H1 (cell line): ENCODE measurements around the gene GAR1. TPM values are rescaled to one million over a fixed set of nuclear protein-coding genes. Genes with fewer than 3 reads are reported as not detected.

Experiments used
- CTCF ChIA-PET: fragments of 300-600 bp; sonication (Branson Sonifier 250); formaldehyde crosslinking; loops from one replicate; lab custom pipeline; 2021; ENCODE audit not compliant: partially characterized antibody; lab: Charles Lee
- POLR2A ChIA-PET: fragments of 300-600 bp; sonication (Branson Sonifier 250); formaldehyde crosslinking; loops from one replicate; lab custom pipeline; 2021; ENCODE audit warnings: inconsistent platforms; ENCODE audit not compliant: partially characterized antibody; lab: Charles Lee
- DNase-seq, 2 experiments: peaks; one replicate each; pipeline versions ENCODE4 v3.0.0 to v3.0.0-alpha.2; 2010 to 2022; ENCODE audit warnings: low spot score in 2 of 2, low read depth in 1 of 2, mixed read lengths in 1 of 2
- FAIRE-seq: peaks from 2 replicates; lab custom pipeline; 2011; peaks lifted over from hg19 to GRCh38; lab: Jason Lieb, UNC
- H2AFZ ChIP-seq: 2 replicates; pipeline ENCODE4 v1.8.1; 2012; ENCODE audit warnings: low read length, inconsistent platforms
- H2AK5ac ChIP-seq: 2 replicates; pipeline ENCODE4 v1.6.1; 2013; ENCODE audit warnings: low read depth, low read length
- H2BK120ac ChIP-seq: replicated peaks from 2 replicates; pipeline ENCODE3; 2013; ENCODE audit warnings: low read depth, low read length, inconsistent platforms
- H2BK12ac ChIP-seq: 2 replicates; pipeline ENCODE4 v1.6.1; 2013; ENCODE audit warnings: low read depth, low read length
- H2BK15ac ChIP-seq: 2 replicates; pipeline ENCODE4 v1.6.1; 2013; ENCODE audit warnings: low read length
- H2BK20ac ChIP-seq: 2 replicates; pipeline ENCODE4 v1.6.1; 2013; ENCODE audit warnings: low read length
- H2BK5ac ChIP-seq: 2 replicates; pipeline ENCODE4 v1.6.1; 2013; ENCODE audit warnings: low read depth, low read length
- H3K14ac ChIP-seq: 2 replicates; pipeline ENCODE4 v1.6.1; 2013; ENCODE audit warnings: inconsistent platforms; ENCODE audit not compliant: insufficient read length
- H3K18ac ChIP-seq: 2 replicates; pipeline ENCODE4 v1.6.1; 2013; ENCODE audit warnings: low read length; ENCODE audit errors: extremely low read depth
- H3K23ac ChIP-seq: 2 replicates; pipeline ENCODE4 v1.6.1; 2013; ENCODE audit warnings: inconsistent platforms; ENCODE audit not compliant: insufficient read length
- H3K23me2 ChIP-seq: 2 replicates; pipeline ENCODE4 v1.6.1; 2013; ENCODE audit warnings: low read depth, low read length
- H3K27ac ChIP-seq: 2 replicates; pipeline ENCODE4 v1.6.1; 2011; ENCODE audit warnings: low read depth, low read length, inconsistent platforms
- H3K27me3 ChIP-seq, 4 experiments: replicated peaks in 1 of 4; 1 replicate in 1 of 4; 2 replicates in 3 of 4; pipeline versions ENCODE4 v1.6.1 to v1.8.1; 2011 to 2013; ENCODE audit warnings: low read length in 3 of 4, mild to moderate bottlenecking in 3 of 4, inconsistent platforms in 2 of 4, mixed read lengths in 2 of 4, moderate library complexity in 1 of 4; ENCODE audit not compliant: control insufficient read depth in 3 of 4, insufficient read depth in 3 of 4; ENCODE audit errors: extremely low read depth in 1 of 4
- H3K36me3 ChIP-seq, 4 experiments: 2 replicates each; pipeline versions ENCODE4 v1.6.1 to v1.8.1; 2011 to 2013; ENCODE audit warnings: mild to moderate bottlenecking in 4 of 4, low read length in 3 of 4, moderate library complexity in 2 of 4, control low read depth in 1 of 4, inconsistent platforms in 1 of 4; ENCODE audit not compliant: insufficient read depth in 4 of 4, control insufficient read depth in 2 of 4
- H3K4ac ChIP-seq: replicated peaks from 2 replicates; pipeline ENCODE3; 2013; ENCODE audit warnings: low read length, low read depth, mixed read lengths, inconsistent platforms; ENCODE audit not compliant: insufficient read length
- H3K4me1 ChIP-seq, 4 experiments: replicated peaks in 1 of 4; 1 replicate in 1 of 4; 2 replicates in 3 of 4; pipeline versions ENCODE4 v1.6.1 to v1.8.1; 2011 to 2013; ENCODE audit warnings: low read length in 3 of 4, inconsistent platforms in 2 of 4, mixed read lengths in 1 of 4; ENCODE audit not compliant: insufficient read depth in 4 of 4, control insufficient read depth in 3 of 4
- H3K4me2 ChIP-seq, 2 experiments: 2 replicates each; pipeline versions ENCODE4 v1.6.1 to v1.8.1; 2011 to 2013; ENCODE audit warnings: low read depth in 2 of 2, low read length in 2 of 2, control low read depth in 1 of 2, inconsistent platforms in 1 of 2, mild to moderate bottlenecking in 1 of 2; ENCODE audit not compliant: insufficient read depth in 1 of 2
- H3K4me3 ChIP-seq, 4 experiments: fragments of 200-600, 300-600 bp in 1 of 4; sonication (generic), shearing (Covaris generic), sonication (Bioruptor Twin) in 1 of 4; 2 replicates each; pipeline versions ENCODE4 v1.5.1 to v1.8.1; 2011 to 2016; ENCODE audit warnings: low read length in 4 of 4, low read depth in 3 of 4, control low read depth in 2 of 4, inconsistent platforms in 2 of 4, mild to moderate bottlenecking in 2 of 4, mixed read lengths in 1 of 4, moderate library complexity in 1 of 4; ENCODE audit not compliant: insufficient read depth in 2 of 4; ENCODE audit errors: extremely low read depth in 1 of 4
- H3K56ac ChIP-seq: replicated peaks from 2 replicates; pipeline ENCODE3; 2013; ENCODE audit warnings: low read depth, mild to moderate bottlenecking, mixed read lengths, low read length, inconsistent platforms; ENCODE audit not compliant: insufficient read length
- H3K79me1 ChIP-seq: 2 replicates; pipeline ENCODE4 v1.6.1; 2013; ENCODE audit warnings: low read depth, low read length, control low read depth
- H3K79me2 ChIP-seq, 2 experiments: 2 replicates each; pipeline versions ENCODE4 v1.6.1 to v1.8.1; 2012 to 2013; ENCODE audit warnings: low read length in 2 of 2, mild to moderate bottlenecking in 2 of 2, inconsistent platforms in 1 of 2; ENCODE audit not compliant: insufficient read depth in 2 of 2, control insufficient read depth in 1 of 2
- H3K9ac ChIP-seq, 4 experiments: replicated peaks in 1 of 4; 1 replicate in 1 of 4; 2 replicates in 3 of 4; pipeline versions ENCODE4 v1.6.1 to v1.8.1; 2011 to 2013; ENCODE audit warnings: low read depth in 3 of 4, low read length in 3 of 4, control low read depth in 2 of 4, mild to moderate bottlenecking in 2 of 4, moderate library complexity in 2 of 4, inconsistent platforms in 1 of 4; ENCODE audit errors: extremely low read depth in 1 of 4
- H3K9me3 ChIP-seq, 2 experiments: 2 replicates each; pipeline versions ENCODE4 v1.6.1 to v1.8.1; 2012 to 2013; ENCODE audit warnings: mild to moderate bottlenecking in 2 of 2, moderate library complexity in 2 of 2, control low read depth in 1 of 2, inconsistent platforms in 1 of 2, low read depth in 1 of 2, low read length in 1 of 2, mixed read lengths in 1 of 2; ENCODE audit not compliant: insufficient read depth in 2 of 2
- H4K20me1 ChIP-seq, 2 experiments: replicated peaks in 1 of 2; 2 replicates each; pipeline versions ENCODE3 to v1.8.1; 2011 to 2013; ENCODE audit warnings: inconsistent platforms in 2 of 2, low read length in 2 of 2, mild to moderate bottlenecking in 1 of 2; ENCODE audit not compliant: insufficient read depth in 2 of 2, control insufficient read depth in 1 of 2
- H4K5ac ChIP-seq: 2 replicates; pipeline ENCODE4 v1.6.1; 2013; ENCODE audit warnings: low read length, low read depth, mixed read lengths, inconsistent platforms; ENCODE audit not compliant: insufficient read length
- H4K8ac ChIP-seq: 2 replicates; pipeline ENCODE4 v1.8.0; 2013; ENCODE audit warnings: mild to moderate bottlenecking, moderate library complexity, low read length, inconsistent platforms; ENCODE audit not compliant: insufficient read depth; ENCODE audit errors: extremely low read depth
- H4K91ac ChIP-seq: replicated peaks from 2 replicates; pipeline ENCODE3; 2013; ENCODE audit warnings: low read length, mixed read lengths, inconsistent platforms; ENCODE audit not compliant: insufficient read length
- POLR2A ChIP-seq, 2 experiments: IDR thresholded peaks; 1 replicate in 1 of 2; 2 replicates in 1 of 2; pipeline ENCODE4 v1.6.1; 2011; ENCODE audit warnings: low read depth in 2 of 2, low read length in 2 of 2, mild to moderate bottlenecking in 2 of 2; ENCODE audit errors: control extremely low read depth in 1 of 2
- SIX5 ChIP-seq: IDR thresholded peaks from 2 replicates; pipeline ENCODE4 v1.6.1; 2011; ENCODE audit warnings: mild to moderate bottlenecking, low read depth, low read length
- SP1 ChIP-seq: IDR thresholded peaks from 2 replicates; pipeline ENCODE4 v1.6.1; 2011; ENCODE audit warnings: low read depth, low read length
- SP4 ChIP-seq: IDR thresholded peaks from 2 replicates; pipeline ENCODE4 v1.6.1; 2012; ENCODE audit warnings: low read length, inconsistent platforms
- SUZ12 ChIP-seq: fragments of 200-600 bp; sonication (generic); IDR thresholded peaks from 2 replicates; pipeline ENCODE4 v1.6.1; 2012; ENCODE audit warnings: mild to moderate bottlenecking, inconsistent platforms, low read length, moderate library complexity, mixed read lengths
- TAF7 ChIP-seq: optimal IDR thresholded peaks from 2 replicates; pipeline ENCODE3; 2011; ENCODE audit warnings: low read depth, mild to moderate bottlenecking, inconsistent platforms, low read length, moderate library complexity, borderline replicate concordance
- TEAD4 ChIP-seq: IDR thresholded peaks from 2 replicates; pipeline ENCODE4 v1.6.1; 2012; ENCODE audit warnings: low read depth, low read length, inconsistent platforms, mixed read lengths
- YY1 ChIP-seq: IDR thresholded peaks from 2 replicates; pipeline ENCODE4 v1.6.1; 2011; ENCODE audit warnings: low read depth, mild to moderate bottlenecking, low read length
- ZNF274 ChIP-seq: IDR thresholded peaks from 2 replicates; pipeline ENCODE4 v1.7.0; 2012; ENCODE audit warnings: low read length, borderline replicate concordance; ENCODE audit errors: extremely low read depth
- WGBS, 2 experiments: shearing (Covaris generic) in 1 of 2; methylation state at CpG; one replicate each; pipeline versions ENCODE4 v1.1.6 to v1.1.7; 2013 to 2015; ENCODE audit warnings: low lambda C conversion rate in 2 of 2, mixed read lengths in 2 of 2, inconsistent platforms in 1 of 2, low coverage in 1 of 2, missing lambda C conversion rate in 1 of 2; ENCODE audit not compliant: insufficient replicate concordance in 2 of 2, insufficient coverage in 1 of 2, insufficient read length in 1 of 2; ENCODE audit errors: extremely low coverage in 1 of 2, missing lambda C conversion rate in 1 of 2; 5-methylcytosine and 5-hydroxymethylcytosine counted together
- polyA plus RNA-seq, 7 experiments: library from polyadenylated mRNA; depleted of rRNA in 3 of 7; stranded (reverse) in 5 of 7; unstranded in 2 of 7; fragments of >200 nt in 5 of 7; fragments of 200-250 nt in 2 of 7; gene quantifications; 1 replicate in 5 of 7; 2 replicates in 1 of 7; 4 replicates in 1 of 7; pipeline versions ENCODE4 v1.2.1 to v1.2.3, GENCODE V29; 2011 to 2013; ENCODE audit warnings: missing spikeins in 2 of 7, mixed read lengths in 2 of 7
- total RNA-seq: library from RNA; stranded (reverse); fragmentation: NEBNext Ultra II Directional; extraction: Animal tissue kit (Norgen Biotek cat#: 25700); gene quantifications from 2 replicates; pipeline ENCODE4 v1.2.1, GENCODE V29; 2021

The GAR1 gene
- total and polyA plus RNA-seq, 2 of the 8 experiments (the other 6 are each of a cell fraction or from before 2014, with no cell fraction given): 14.5 to 37.5 TPM

GRCh38 chr4:109827672-109828071 lies 12.1 kb downstream of the GAR1 start, which contains the start of gene RRH:
Gene RRH, plus strand, starts transcription at chr4:109827972. Its CDS starts 56 bp downstream, at chr4:109828028.
- Histone ChIP-seq H2BK15ac (no peak within 1 kb of the TSS), H3K79me1 (no peaks in the 10 kb centered on the region), H3K18ac (no peak within 1 kb of the TSS), H2AK5ac (no peak within 1 kb of the TSS), H2AFZ (no peak within 1 kb of the TSS), H3K9me3 (no peaks in the 10 kb centered on the region), H3K4ac (no peak within 1 kb of the TSS), H3K27me3 (no peaks in the 10 kb centered on the region), H2BK5ac (no peak within 1 kb of the TSS), H3K23ac (no peak within 1 kb of the TSS), H3K4me2 (no peak within 1 kb of the TSS), H3K9ac (no peak within 1 kb of the TSS), H3K56ac (no peak within 1 kb of the TSS), H3K14ac (no peak within 1 kb of the TSS), H3K23me2 (no peaks in the 10 kb centered on the region; the same call in 1 of the 2 replicates), H2BK20ac (no peak within 1 kb of the TSS), H3K4me3 (no peak within 1 kb of the TSS), H2BK120ac (no peak within 1 kb of the TSS), H3K27ac (no peak within 1 kb of the TSS), H3K4me1 (no peaks in the 10 kb centered on the region), H4K5ac (no peak within 1 kb of the TSS), H3K36me3 (peaks cover 0 to 32% (median 15%) of the 10 kb centered on the region in 4 experiments; a peak in 6 of 8 replicates), H4K20me1 (no peaks in the 10 kb centered on the region), H4K8ac (no peak within 1 kb of the TSS), H3K79me2 (no peaks in the 10 kb centered on the region), H2BK12ac (no peak within 1 kb of the TSS), H4K91ac (no peak within 1 kb of the TSS)
- no peak for TF ChIP-seq TAF7
- TF ChIP-seq YY1: no peak
- no peak for TF ChIP-seq TEAD4
- no peak for TF ChIP-seq SIX5
- no peak for TF ChIP-seq ZNF274
- no peak for TF ChIP-seq SUZ12
- TF ChIP-seq POLR2A (IDR thresholded peaks at IDR 0.05; ENCODE audit: control extremely low read depth in 1 of 2, low read depth in 2 of 2, low read length in 2 of 2): no peak
- no peak for TF ChIP-seq SP4
- TF ChIP-seq SP1: no peak
- FAIRE-seq (no peak), DNase-seq (no peak)
- CTCF ChIA-PET: interaction anchor here (0.6 to 3.8 kb wide), 6 partner anchors 11 to 1952 kb away, joined by 3 to 10 read pairs (median 4); no protein-coding TSS in a partner anchor
- WGBS, 2 experiments: 97% methylated on average over 2 of the region's 2 CpGs; no CpG with 5 or more reads in 1 of the 2 experiments
- POLR2A ChIA-PET: interaction anchor here (0.6 kb wide), 1 partner anchor 106 kb away, joined by 3 read pairs; no protein-coding TSS in a partner anchor
